Measurements from ENCODE around the gene REG4. TPM values are rescaled to one million over a fixed set of nuclear protein-coding genes. Genes with fewer than 3 reads are reported as not detected.
A peak's percentile ranks its signal among the peaks of the same experiment; 100 is the strongest.

REG4 gene
- total and polyA plus RNA-seq, 2 of the 13 experiments (the other 11 are each of a cell fraction or from before 2014, with no cell fraction given): not detected

DNA sequence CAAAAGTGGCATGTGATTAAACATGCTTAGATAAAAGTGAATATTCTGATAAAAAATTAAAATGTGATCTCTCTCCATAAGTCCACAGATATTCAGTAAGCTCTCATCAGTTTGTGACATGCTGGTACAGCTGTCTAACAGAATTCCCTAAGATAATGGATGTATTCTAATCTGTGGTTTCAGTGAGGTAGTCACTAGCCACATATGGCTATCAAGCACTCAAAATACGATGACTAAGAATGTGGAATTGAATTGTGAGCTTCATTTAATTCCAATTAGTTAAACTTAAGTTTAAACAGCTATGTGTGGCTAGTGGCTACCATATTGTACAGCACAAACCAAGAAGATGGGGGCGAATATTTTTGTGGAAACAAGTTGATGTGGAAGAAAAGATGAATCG is 4.1 kb upstream of the REG4 start:
- CTCF ChIA-PET (ENCODE audit: low intra/inter-chr PET ratio, low total read pairs): no interaction called here
- no peak for ATAC-seq
- H3K27ac ChIP-seq (ENCODE audit: extremely low read length, insufficient read depth, low read length): peak overlapping the region; percentile 69

More for the DNA sequence above, 4.1 kb upstream of the REG4 start:
- Histone ChIP-seq H3K27me3 (ENCODE audit: control insufficient read depth in 1 of 2, insufficient read depth in 2 of 2, low read length in 2 of 2) (no peaks in the 10 kb centered on the region), H3K79me2 (ENCODE audit: insufficient read depth, low read length) (no peaks in the 10 kb centered on the region), H3K4me3 (replicated peaks in 1 of 3; ENCODE audit: insufficient read depth in 1 of 3, low read depth in 2 of 3, low read length in 3 of 3) (no peak overlapping the region), H3K9ac (ENCODE audit: insufficient read depth, low read depth, low read length) (no peak overlapping the region), H3K36me3 (replicated peaks in 1 of 2; ENCODE audit: control insufficient read depth in 1 of 2, insufficient read depth in 2 of 2, low read length in 2 of 2) (no peaks in the 10 kb centered on the region), H4K20me1 (ENCODE audit: insufficient read depth, low read length) (no peaks in the 10 kb centered on the region), H2AFZ (ENCODE audit: low read length) (peak overlapping the region; percentile 66), H3K4me2 (ENCODE audit: low read depth, low read length) (no peak overlapping the region), H3K9me3 (ENCODE audit: low read length) (no peaks in the 10 kb centered on the region), H3K4me1 (ENCODE audit: insufficient read depth, low read length) (peaks cover 48% of the 10 kb centered on the region)
- DNase-seq (ENCODE audit: low spot score) (no peak), FAIRE-seq (no peak)
- POLR2A ChIA-PET: interaction anchor here (0.6 to 1.4 kb wide), 3 partner anchors 36 to 91 kb away, joined by 3 read pairs; no protein-coding TSS in a partner anchor
- intact Hi-C loops (cut with micrococcal nuclease; ENCODE audit: unreplicated experiment) (no loop called here), in situ Hi-C loops (cut with HindIII; ENCODE audit: extremely low pct_ligation_motif_present, low pct_unique_long_range_greater_than_20kb) (loop anchor here (10.0 kb wide), 1 partner anchor 49 kb away; no protein-coding TSS in a partner anchor)
- no peak for TF ChIP-seq SAP130 (CRISPR knock-in tag; IDR thresholded peaks at IDR 0.05; ENCODE audit: low read depth)
- TF ChIP-seq, protein P1, sequence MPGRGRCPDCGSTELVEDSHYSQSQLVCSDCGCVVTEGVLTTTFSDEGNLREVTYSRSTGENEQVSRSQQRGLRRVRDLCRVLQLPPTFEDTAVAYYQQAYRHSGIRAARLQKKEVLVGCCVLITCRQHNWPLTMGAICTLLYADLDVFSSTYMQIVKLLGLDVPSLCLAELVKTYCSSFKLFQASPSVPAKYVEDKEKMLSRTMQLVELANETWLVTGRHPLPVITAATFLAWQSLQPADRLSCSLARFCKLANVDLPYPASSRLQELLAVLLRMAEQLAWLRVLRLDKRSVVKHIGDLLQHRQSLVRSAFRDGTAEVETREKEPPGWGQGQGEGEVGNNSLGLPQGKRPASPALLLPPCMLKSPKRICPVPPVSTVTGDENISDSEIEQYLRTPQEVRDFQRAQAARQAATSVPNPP (CRISPR knock-in tag; IDR thresholded peaks at IDR 0.05): no peak
- TF ChIP-seq LBX2 (CRISPR knock-in tag; IDR thresholded peaks at IDR 0.05; ENCODE audit: borderline replicate concordance): no peak
- TF ChIP-seq, protein P2, sequence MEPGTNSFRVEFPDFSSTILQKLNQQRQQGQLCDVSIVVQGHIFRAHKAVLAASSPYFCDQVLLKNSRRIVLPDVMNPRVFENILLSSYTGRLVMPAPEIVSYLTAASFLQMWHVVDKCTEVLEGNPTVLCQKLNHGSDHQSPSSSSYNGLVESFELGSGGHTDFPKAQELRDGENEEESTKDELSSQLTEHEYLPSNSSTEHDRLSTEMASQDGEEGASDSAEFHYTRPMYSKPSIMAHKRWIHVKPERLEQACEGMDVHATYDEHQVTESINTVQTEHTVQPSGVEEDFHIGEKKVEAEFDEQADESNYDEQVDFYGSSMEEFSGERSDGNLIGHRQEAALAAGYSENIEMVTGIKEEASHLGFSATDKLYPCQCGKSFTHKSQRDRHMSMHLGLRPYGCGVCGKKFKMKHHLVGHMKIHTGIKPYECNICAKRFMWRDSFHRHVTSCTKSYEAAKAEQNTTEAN (CRISPR knock-in tag; conservative IDR thresholded peaks at IDR 0.05): no peak
- TF ChIP-seq ZNF570 (CRISPR knock-in tag; IDR thresholded peaks at IDR 0.05; ENCODE audit: borderline replicate concordance): no peak
- TF ChIP-seq STAG1 (CRISPR knock-in tag; IDR thresholded peaks at IDR 0.05): no peak
- no peak for TF ChIP-seq ZNF572 (CRISPR knock-in tag; IDR thresholded peaks at IDR 0.05)
- TF ChIP-seq ZNF644 (CRISPR knock-in tag; IDR thresholded peaks at IDR 0.05; ENCODE audit: low read depth): no peak
- TF ChIP-seq SRSF1 (optimal IDR thresholded peaks at IDR 0.05; ENCODE audit: low read depth, low read length): no peak
- TF ChIP-seq, protein P3, sequence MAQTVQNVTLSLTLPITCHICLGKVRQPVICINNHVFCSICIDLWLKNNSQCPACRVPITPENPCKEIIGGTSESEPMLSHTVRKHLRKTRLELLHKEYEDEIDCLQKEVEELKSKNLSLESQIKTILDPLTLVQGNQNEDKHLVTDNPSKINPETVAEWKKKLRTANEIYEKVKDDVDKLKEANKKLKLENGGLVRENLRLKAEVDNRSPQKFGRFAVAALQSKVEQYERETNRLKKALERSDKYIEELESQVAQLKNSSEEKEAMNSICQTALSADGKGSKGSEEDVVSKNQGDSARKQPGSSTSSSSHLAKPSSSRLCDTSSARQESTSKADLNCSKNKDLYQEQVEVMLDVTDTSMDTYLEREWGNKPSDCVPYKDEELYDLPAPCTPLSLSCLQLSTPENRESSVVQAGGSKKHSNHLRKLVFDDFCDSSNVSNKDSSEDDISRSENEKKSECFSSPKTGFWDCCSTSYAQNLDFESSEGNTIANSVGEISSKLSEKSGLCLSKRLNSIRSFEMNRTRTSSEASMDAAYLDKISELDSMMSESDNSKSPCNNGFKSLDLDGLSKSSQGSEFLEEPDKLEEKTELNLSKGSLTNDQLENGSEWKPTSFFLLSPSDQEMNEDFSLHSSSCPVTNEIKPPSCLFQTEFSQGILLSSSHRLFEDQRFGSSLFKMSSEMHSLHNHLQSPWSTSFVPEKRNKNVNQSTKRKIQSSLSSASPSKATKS (CRISPR knock-in tag; IDR thresholded peaks at IDR 0.05): no peak
- no peak for TF ChIP-seq SMAD1 (CRISPR knock-in tag; IDR thresholded peaks at IDR 0.05; ENCODE audit: borderline replicate concordance, low read depth)
- no peak for TF ChIP-seq NCOA5 (CRISPR knock-in tag; IDR thresholded peaks at IDR 0.05)
- TF ChIP-seq CREB1 (IDR thresholded peaks at IDR 0.05): no peak
- TF ChIP-seq CREB1 (CRISPR knock-in tag; IDR thresholded peaks at IDR 0.05): no peak
- no peak for TF ChIP-seq CHCHD3 (CRISPR knock-in tag; IDR thresholded peaks at IDR 0.05)
- no peak for TF ChIP-seq KDM4B (CRISPR knock-in tag; IDR thresholded peaks at IDR 0.05)
- no peak for TF ChIP-seq YEATS2 (CRISPR knock-in tag; IDR thresholded peaks at IDR 0.05; ENCODE audit: borderline replicate concordance)
- no peak for TF ChIP-seq POLR2A (IDR thresholded peaks at IDR 0.05; ENCODE audit: insufficient read depth in 1 of 2, low read depth in 2 of 2, low read length in 2 of 2)
- no peak for TF ChIP-seq PRMT3 (CRISPR knock-in tag; IDR thresholded peaks at IDR 0.05; ENCODE audit: borderline replicate concordance, low read depth)
- no peak for TF ChIP-seq ATM (IDR thresholded peaks at IDR 0.05; ENCODE audit: borderline replicate concordance)
- BruUV-seq (replicated peaks): no TSS peak
- 83% methylated on average over 3 of the region's 3 CpGs for WGBS (ENCODE audit: low lambda C conversion rate)

Measured in HepG2 (cell line).